SIG-M5 (cell line): Measurements from ENCODE around the gene KCNN3.
A peak's percentile ranks its signal among the peaks of the same experiment; 100 is the strongest.

ENCODE experiments used
- DNase-seq: peaks from one replicate; lab custom pipeline; 2025; lab: John Stamatoyannopoulos, UW

Gene KCNN3

GRCh38 chr1:154879038-154879421, 8.9 kb upstream of the KCNN3 start:
- DNase-seq, result no peak

- no peak for DNase-seq
Measured at GRCh38 chr1:154878371-154879037, 8.4 kb upstream of the KCNN3 start.

GRCh38 chr1:154877370-154877974, 7.4 kb upstream of the KCNN3 start:
- DNase-seq, result no peak

GRCh38 chr1:154876842-154877369, 6.8 kb upstream of the KCNN3 start:
- no peak for DNase-seq

GRCh38 chr1:154874465-154874864, 4.4 kb upstream of the KCNN3 start:
- DNase-seq, result no peak

- no peak for DNase-seq
Measured at GRCh38 chr1:154873321-154873950, 3.4 kb upstream of the KCNN3 start.

- DNase-seq, result no peak
Measured at GRCh38 chr1:154871374-154871773, 1.3 kb upstream of the KCNN3 start.

- DNase-seq, result no peak
Measured at GRCh38 chr1:154870734-154871133, 653 bp upstream of the KCNN3 start.

GRCh38 chr1:154869351-154870114, 548 bp downstream of the KCNN3 start:
- no peak for DNase-seq

- no peak for DNase-seq
Measured at GRCh38 chr1:154867841-154868605, 2.1 kb downstream of the KCNN3 start.

- no peak for DNase-seq
Measured at GRCh38 chr1:154867064-154867825, 2.8 kb downstream of the KCNN3 start.

GRCh38 chr1:154866257-154867063, 3.6 kb downstream of the KCNN3 start:
- no peak for DNase-seq

- DNase-seq, result no peak
Measured at GRCh38 chr1:154865442-154866256, 4.4 kb downstream of the KCNN3 start.

- DNase-seq, result no peak
Measured at GRCh38 chr1:154864189-154864975, 5.7 kb downstream of the KCNN3 start.

- peak; percentile 53 for DNase-seq
Measured at GRCh38 chr1:154863315-154864174, 6.5 kb downstream of the KCNN3 start.

- DNase-seq, result no peak
Measured at GRCh38 chr1:154862907-154863306, 7.2 kb downstream of the KCNN3 start.

- no peak for DNase-seq
Measured at GRCh38 chr1:154861607-154862094, 8.4 kb downstream of the KCNN3 start.
